Dedifferentiated amniotic fluid mesenchymal stem cell (primary cell): ENCODE data around the gene DICER1.

Experiments used
- DNase-seq: peaks from one replicate; pipeline ENCODE4 v3.0.0-alpha.2; 2016; ENCODE audit errors: extremely low spot score

Gene DICER1

DNA sequence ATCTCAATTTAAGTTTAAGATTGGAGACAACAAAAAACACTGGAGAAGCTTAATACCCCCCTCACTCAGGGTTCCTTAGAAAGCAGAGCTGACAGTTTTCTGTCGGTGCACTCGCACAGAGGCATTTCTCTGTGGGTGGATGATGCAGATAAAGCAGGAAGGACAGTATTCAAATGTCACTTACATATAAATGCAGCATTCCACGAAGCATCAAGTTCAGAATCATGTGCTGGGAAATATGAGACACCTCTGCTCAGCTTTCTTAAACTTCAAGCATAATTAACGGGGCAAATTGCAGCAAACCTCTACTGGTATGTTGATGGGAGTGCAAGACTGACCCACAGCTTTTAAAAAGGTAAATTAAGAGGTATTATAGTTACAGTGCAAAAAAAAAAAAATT, 68.7 kb downstream of the DICER1 start:
- DNase-seq: no peak

DNA sequence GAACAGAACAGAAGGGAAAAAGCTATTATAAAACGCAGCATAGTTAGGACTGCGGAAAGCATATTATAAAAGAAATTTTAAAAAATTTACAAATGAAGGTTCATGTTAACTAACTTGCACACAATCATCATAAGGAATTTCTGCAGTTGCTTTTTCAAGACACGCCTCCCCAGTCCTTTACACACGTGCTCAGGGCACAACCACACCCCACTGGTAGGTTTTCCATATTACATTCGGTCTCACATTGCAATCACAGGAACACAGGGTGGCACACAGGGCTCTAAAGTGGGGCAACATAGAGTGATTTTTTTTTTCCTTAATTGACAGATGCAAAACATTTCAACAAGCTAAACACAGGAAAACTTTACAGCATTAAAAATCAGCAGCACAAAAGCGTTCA, 69.7 kb downstream of the DICER1 start:
- no peak for DNase-seq

DNA sequence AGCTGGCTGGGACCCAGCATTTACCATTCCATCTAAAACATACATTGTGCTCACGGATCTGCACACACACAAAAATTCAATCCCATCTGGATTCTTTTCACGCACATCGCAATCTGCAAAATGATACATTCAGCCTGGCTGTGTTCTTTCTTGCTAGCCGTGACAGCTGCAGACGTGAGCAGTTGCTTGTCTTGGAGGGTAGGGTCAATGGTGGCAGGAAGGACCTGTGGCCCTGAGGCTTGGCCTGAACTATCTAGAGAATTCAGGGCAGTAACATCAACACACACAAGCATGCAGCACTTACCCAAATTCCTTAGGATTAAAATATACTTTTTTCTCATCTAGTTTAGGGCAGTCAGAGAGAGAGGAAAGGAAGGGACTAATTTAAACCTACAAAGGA, 72.0 kb downstream of the DICER1 start:
- no peak for DNase-seq

DNA sequence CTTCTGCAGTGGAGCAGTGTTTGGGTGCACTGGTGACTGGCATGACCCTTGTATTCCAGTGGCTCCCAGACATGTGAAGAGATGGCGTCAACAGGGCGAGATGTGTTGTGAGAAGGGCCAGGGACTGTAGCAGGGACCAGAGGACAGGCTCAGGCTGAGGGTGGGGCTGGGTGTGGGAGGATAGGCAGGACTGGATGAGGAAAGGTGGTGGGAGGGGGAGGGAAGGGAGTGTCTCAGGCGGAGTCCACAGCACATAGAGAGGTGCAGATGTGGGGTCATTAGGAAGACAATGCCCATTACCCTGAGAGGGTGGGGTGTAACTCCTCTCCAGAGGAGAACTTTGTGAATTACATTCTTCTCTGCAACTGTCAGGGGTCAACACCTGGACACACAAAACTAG, 78.5 kb downstream of the DICER1 start:
- no peak for DNase-seq

DNA sequence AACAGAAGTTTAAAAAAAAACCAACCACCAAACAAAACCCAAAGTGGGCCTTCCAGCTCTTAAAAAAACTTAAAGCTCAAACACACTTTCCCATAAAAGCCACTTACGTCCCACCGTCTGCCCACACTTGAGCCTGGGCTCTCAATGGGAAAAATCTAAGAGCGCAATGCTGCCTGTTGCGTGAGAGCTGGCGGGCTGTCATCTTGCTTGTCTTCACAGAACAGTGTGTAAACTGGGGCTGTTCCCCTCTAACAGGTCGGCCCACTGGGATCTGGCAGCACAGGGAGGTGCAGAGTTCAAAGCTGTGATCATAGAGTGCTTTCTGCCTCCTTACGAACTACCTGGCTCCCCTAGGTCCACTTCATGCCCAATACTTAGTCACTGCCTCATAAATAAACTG, 80.0 kb downstream of the DICER1 start:
- no peak for DNase-seq

DNA sequence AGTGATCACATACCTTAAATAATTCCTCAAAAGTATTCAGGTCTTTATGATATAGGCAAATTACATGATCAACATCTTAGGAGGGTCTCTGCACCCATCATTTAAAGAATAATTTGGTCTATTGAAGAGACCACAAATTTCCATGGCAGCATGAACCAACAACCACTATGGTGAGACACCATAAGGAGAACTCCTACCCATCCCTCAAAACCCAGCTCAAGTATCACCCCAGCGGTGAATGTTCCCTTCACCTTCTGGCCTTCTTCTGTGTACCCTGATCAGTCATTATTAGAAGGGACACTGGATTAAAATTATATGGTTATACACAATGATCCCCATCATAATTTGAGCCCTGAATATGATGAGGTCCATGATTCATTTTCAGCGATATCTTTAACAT, 81.5 kb downstream of the DICER1 start:
- DNase-seq: no peak

DNA sequence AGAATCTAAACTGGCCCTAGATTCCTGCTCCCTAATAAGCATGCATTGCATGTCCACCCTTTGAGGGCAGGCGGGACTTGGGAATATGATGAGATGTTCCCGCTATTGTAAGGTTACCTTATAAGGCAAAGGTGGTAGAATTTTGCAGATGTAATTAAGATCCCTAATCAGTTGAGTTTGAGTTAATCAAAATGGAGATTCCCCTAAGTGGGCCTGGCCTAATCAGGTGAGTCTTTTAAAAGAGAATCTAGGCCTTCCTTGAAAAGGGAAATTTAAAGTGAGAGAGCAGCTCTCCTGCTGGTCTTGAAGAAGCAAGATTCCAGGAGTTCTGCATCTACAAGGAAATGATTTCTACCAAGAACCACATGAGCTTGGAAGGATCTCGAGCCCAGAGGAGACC, 83.4 kb downstream of the DICER1 start:
- no peak for DNase-seq

DNA sequence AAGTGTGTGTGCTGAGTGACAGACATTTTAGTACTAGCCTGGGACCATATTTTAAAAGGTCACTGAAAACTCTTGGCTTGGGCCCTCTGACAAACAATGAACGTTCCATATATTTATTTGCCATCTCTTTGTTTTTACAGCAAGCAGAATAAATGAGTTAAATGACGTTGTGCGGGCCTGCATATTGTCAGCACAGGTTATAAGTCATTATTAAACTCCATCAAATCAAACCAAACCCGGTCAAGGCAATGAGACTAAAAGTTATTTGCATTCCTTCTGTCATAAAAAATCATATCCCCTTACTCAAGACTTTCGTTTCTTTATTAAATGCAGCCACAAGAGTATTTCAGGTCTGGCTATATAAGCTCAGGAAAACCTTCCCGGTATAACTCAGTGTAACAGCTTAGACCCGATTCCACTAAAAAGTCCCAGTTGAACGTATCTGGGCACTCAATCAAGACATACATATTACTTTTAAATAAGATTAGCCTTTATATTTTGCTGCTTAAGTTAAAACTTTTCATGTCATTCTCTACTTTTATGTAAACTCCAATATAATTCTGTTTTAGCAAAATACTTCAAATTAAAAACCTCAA, 84.9 kb downstream of the DICER1 start:
- no peak for DNase-seq

DNA sequence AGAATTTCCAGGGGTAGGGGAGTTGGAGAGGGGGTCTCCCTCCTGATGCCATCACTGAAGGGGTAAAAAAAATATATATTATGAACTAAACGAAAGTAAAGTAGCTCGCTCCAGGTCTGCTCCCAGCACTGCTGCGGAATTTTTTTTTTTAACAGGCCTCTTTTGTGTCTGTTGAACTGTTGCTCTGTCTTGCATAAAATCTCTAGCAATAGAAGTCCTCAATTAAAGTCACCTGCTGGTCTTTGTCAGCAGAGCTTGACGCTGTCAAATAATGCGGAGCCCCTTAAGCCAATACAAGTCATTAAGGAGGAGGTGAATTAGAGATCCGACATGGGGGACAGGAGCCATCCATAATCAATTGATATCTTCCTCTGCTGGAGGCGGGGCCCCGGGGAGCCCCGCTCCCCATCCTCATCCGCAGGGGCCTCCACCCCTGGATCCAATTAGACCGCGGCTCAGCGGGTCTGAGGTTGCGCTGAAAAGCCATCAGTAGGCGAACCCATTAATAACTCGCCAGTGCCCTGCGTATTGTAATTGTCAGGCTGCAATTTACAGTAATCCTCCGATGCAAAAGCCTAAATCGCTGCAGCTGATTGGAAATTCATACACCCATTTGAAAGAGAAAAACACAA, 85.6 kb downstream of the DICER1 start:
- no peak for DNase-seq

DNA sequence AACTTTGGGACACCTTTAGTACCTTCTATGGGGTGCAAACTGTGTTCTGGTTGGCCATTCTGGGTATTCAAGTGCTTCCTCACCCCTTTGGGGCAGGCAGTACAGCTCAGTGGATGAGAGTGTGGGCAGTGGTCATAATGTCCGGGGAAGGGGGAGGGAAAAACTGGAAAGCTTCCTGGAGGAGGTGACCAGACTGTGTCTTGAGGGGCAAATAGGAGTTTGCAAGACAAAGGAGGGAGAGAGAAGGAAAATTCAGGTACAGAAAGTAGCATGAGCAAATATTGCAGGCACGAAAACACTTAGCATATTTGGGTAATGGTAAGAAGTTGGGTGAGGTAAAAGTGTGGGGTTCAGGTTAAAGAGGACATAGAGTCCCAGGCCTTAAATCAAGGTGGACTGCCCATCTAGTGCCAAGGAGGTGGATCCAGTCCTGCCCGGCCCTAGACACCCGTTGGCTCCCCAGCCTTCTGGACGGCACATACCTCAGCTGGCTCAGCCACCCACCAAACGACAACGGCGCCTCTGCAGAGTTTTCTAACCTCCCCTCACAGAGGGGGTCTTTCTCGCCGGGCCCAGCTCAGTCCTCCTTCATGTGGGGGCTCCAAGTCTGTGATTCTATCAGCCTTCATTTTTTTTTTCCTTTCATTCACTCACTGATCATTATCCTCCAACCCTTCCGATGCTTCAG, 86.4 kb downstream of the DICER1 start:
- DNase-seq: no peak

DNA sequence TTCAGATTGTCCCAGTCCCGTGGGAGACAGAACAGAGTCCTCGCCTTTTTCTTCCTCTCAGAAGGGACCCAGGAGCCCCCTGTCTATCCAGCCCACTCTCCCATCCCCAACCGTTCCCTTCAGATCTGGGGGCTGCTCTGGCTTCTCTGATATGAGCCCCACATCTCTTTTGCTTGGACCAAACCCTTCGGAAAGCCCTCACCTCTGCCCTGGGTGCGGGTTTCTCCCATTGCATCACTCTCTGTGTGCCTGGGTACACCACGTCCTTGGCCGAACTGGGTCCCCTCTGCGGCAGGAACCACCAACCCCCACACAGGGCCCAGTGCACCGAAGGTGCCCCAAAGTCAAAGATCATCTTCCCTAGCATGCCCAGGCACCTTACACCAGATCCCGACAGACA, 87.8 kb downstream of the DICER1 start:
- no peak for DNase-seq

DNA sequence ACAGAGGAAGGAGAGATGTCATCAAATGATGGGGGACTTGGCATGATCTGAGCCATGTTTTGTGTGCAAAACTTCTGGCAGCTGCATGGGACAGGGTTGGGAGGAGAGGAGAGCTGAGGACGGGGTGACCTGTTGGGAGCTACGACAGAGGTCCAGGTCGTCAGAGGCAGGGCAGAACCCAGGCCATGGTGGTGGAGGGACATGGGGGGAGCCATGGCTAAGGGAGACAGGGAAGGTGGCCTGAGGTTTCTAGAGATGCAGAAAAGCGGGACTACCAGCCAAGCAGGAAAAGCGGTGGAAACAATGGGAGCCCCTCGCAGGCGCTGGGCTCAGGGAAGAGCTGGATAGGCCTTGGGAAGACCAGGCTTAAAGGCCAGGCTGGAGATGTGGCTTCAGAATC, 88.3 kb downstream of the DICER1 start:
- DNase-seq: no peak

DNA sequence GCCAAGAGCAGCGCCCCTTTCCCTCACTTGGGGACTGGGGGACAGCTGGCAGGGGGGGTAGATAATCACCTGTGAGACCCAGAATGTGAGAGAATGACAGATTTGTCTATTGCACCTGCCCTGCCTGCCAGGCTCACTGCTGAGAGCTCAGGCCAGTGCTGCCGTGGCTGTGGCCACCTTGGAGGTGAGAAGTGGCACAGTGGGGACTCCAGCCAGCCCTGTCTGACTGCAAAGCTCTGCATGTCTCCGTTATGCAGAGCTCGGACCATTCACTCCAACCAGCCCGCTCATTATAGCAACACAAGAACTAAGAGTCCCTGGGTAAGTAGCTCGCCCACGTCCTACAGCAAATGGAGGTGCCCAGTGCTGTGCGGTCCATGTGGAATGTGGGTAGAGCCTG, 88.8 kb downstream of the DICER1 start:
- DNase-seq: no peak

DNA sequence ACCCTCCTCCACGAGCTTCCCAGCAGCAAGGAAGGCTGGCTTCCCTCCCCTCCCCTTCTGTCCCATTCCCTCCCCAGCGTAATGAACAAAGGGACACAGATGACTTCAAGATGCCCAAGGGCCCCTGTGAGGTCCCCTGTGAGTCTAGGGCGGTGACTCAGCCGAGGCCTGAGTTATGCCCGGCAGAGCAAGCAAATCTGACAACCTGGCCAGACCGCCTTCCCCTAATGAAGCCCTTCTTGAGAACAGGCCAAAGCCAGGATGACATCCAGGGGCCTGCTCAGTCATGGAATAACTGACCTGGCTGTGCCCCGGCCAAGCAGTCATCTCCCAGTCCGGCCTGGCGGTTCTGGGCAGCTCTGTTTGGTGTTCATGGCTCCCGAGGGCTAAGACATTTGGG, 89.2 kb downstream of the DICER1 start:
- DNase-seq: no peak

DNA sequence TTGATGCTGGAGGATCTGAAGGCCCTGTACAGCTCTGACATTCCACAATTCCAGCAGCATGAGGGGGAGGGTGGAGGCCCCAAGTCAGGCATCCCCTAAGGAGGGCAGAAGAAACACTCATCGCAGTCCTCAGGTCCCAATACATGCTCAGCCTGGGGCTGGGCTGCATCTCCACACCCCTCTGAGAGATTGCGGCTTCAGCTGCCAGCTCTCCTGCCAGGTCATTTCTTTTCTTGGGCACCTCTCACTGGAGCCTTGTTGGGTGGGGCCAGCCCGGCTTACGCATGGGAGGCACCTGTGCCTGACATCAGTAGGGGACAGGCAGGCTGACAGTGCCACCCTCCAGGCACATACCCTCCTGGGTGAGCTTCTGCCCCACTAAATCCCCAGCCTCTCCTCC, 89.8 kb downstream of the DICER1 start:
- DNase-seq: no peak

DNA sequence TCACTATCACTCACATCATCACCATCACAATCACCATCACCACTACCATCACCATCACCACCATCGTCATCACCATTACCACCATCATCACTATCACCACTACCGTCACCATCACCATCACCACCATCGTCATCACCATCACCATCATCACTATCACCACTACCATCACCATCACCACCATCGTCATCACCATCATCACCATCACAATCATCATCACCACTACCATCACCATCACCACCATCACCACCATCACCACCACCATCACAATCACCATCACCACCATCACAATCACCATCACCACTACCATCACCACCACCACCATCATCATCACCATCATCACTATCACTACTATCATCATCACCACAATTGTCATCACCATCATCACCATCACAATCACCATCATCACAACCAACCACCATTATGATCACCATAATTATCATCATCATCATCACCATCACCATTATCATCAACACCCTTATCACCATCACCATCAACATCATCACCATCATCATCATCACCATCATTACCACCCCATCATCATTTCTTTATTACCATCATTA, 90.8 kb downstream of the DICER1 start:
- DNase-seq: no peak

DNA sequence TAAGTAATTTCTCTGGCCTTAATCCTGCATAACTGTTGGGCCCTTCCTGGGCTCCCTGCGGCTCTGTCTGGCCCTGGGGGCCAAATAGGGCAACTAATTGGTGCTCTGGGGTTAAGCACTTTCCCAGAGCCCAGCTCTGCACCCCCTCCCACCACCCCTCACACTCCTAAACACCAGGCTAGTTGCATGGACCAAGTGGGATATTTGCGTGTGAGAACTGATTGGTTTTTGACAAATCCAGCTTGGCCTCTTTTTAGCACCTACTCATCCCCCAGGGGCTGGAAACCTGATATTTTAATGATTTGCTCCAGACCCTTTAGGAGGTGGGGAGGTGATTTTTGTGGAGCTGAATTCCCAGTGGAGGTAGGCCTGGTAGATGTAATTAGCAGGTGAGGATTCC, 91.9 kb downstream of the DICER1 start:
- DNase-seq: no peak

DNA sequence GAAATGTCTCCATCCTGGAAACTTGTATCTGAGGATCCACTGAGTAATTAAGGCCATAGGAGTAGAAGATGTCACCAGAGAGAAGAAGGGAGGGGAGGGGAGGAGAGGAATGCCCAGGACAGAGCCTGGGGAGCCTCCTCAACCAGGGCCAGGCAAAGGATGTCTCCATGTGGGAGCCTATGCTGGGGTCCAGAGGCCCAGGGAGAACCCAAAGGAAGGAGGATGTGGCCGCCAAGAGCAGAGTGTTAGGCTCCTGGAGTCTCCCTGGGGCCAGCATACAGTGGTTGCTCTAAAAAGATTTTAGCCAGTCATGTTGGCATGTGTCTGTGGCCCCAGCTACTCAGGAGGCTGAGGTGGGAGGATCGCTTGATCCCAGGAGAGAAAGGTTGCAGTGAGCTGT, 92.6 kb downstream of the DICER1 start:
- no peak for DNase-seq

DNA sequence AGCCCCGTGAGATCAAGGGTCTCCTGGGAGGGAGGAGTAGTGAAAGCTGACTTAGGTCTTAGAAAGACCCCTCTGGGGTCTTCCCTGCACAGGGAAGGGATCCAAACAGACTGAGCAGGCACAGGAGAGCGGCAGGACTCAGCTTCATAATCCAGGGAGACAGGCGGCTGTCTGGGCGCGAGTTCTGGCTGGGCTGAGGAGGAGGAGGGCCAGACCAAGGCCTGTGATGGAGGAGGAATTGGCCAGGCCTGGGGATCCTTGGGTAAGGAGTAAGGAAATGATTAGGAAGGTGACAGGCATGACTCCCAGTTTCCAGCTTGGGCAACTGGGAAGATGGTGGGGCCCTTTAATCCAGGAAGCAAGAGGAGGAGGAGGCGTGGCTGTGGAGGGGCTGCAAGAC, 93.1 kb downstream of the DICER1 start:
- no peak for DNase-seq

DNA sequence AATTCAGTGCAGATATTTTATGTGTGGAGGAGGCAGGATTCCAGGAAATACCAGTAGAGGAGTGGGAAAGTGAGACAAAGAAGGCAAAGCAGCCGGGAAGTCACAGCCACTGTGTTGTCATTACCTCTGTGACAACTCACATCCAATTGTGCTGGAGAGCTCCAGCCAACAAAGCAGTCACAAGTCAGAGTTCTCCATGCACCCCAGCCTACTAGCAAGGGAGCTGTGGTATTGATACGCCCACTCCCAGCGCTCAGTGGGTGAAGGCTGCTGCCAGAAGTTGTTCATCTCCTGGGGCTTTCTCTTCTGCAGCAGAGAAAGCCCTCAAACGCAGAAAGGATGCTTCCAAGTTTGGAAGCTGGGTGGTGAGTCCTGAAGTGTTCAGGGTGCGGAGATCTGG, 93.9 kb downstream of the DICER1 start:
- DNase-seq: no peak

DNA sequence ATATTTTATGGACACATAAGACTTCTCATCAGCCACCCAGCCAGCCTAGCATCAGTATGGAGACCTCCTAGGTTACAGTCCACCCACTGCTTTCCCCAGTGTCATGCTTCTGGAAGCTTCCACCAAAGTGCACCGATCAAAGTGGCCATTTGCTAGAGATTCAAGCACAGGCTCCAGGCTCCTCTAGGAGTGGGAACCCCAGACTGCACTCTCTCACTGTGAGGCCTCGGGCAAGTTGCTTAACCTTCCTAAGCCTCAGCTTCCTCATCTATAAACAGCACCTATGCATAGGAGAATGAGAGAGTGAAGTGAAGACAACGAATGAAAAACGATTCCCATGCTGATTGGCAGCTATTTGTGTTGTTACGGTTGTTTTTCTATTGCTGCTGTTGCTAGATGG, 94.4 kb downstream of the DICER1 start:
- no peak for DNase-seq

DNA sequence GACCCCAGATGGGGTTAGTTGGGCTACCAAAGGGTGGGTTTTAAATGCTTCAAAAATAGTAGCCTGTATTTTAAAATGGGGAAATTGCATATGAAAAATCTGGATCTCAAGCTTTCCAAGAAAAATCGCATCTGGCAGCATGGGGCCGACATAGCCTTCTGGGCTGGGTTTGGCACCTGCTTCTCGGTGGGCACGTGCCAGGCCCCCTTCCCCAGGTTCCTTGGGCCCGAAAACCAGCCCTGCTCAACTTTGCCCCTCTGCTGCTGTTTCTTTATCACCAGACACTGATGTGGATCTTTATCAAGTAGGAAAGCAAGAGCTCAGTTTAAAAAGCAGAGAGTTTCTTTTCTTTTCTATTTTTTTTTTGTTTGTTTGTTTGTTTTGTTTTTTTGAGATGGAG, 95.1 kb downstream of the DICER1 start:
- DNase-seq: no peak

DNA sequence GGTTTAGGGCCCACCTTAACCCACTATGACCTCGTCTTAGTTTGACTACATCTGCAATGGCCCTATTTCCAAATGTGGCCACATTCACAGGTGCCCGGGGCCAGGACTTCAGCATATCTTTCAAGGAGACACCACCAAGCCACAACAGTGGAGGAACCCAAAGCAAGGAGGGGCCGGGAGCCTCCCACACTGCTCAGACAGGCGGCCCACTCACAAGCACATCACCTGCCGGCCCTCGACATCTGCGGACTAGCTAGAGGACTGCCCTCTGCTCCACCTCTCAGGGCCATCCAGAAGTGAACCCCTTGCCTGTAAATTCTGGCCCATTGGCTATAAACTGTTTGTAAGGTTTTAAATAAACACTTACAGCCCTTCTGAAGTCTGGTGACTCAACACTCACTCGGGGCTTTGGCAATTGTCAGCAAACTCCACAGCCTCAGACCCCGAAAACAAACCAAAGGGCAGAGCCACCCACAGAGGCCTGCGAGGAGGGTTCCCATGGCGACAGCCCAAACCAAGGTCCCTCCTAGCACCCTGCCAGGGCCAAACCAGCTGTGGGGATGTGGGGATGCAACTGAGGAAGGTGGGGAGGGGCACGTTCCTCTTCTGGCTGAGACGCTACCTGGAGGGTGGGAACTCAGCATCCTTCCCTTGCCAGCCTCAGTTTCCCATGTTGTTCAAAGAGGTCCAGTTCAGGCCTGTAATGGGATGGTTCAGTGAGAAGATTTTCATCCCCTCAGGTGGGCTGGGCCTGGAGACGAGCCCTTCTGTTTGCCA, 95.8 kb downstream of the DICER1 start:
- DNase-seq: no peak
